ENCODE results near the gene KLHL34. TPM values are rescaled to one million over a fixed set of nuclear protein-coding genes. Genes with fewer than 3 reads are reported as not detected.

KLHL34 gene
- total RNA-seq, result 0.14 TPM in 1 of 2 replicates, not detected in the other

GRCh38 chrX:21658152-21658737 is at the start of gene KLHL34:
Gene KLHL34 (minus strand): TSS chrX:21658330. CDS start chrX:21657788, 542 bp downstream.

Other genes with a start within 250 kb of the KLHL34 start
- not detected in 2 replicates for gene SMPX, start 99.8 kb upstream of the KLHL34 start, total RNA-seq
- gene MBTPS2, start 181.3 kb upstream of the KLHL34 start, total RNA-seq, result 12.6 and 18.2 TPM in 2 replicates
- 2.1 and 3.5 TPM in 2 replicates for gene YY2, start 197.7 kb upstream of the KLHL34 start, total RNA-seq